Mammary epithelial cell (primary cell): ENCODE measurements around the gene CYP24A1.

Experiments
- EZH2 ChIP-seq: IDR thresholded peaks from 2 replicates; pipeline ENCODE4 v1.6.1; 2012; ENCODE audit warnings: low read length, inconsistent platforms, borderline replicate concordance
- TF ChIP-seq, protein P1 (sequence below), 2 donors: IDR thresholded peaks in 1 of 2; conservative IDR thresholded peaks in 1 of 2; 2 replicates each; pipeline ENCODE4 v1.5.1; 2011 to 2012; ENCODE audit warnings: inconsistent platforms in 2 of 2, low read length in 2 of 2, mild to moderate bottlenecking in 2 of 2, control low read depth in 1 of 2, low read depth in 1 of 2; ENCODE audit not compliant: insufficient read depth in 1 of 2; ENCODE audit errors: extremely low read depth in 1 of 2

DNA sequence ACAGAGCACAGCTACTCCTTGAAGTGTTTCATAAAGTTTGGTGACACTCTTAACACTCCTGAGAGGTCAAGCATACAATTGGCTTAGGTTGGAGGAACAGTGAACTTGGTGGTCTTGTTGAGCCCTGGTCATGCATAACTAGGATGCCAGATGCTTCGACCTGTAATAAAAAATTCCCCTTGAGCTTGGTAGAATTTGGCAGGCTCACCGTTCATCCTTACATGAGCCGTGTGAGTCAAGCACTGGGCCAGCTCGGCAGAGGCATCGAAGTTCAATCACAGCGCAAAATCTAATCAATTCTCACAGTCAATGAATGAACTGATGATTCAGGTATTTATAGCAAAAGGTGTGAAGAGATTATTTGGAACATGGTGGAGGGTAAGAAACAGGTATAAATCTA, 33.7 kb downstream of the CYP24A1 start:
- TF ChIP-seq, protein P1, sequence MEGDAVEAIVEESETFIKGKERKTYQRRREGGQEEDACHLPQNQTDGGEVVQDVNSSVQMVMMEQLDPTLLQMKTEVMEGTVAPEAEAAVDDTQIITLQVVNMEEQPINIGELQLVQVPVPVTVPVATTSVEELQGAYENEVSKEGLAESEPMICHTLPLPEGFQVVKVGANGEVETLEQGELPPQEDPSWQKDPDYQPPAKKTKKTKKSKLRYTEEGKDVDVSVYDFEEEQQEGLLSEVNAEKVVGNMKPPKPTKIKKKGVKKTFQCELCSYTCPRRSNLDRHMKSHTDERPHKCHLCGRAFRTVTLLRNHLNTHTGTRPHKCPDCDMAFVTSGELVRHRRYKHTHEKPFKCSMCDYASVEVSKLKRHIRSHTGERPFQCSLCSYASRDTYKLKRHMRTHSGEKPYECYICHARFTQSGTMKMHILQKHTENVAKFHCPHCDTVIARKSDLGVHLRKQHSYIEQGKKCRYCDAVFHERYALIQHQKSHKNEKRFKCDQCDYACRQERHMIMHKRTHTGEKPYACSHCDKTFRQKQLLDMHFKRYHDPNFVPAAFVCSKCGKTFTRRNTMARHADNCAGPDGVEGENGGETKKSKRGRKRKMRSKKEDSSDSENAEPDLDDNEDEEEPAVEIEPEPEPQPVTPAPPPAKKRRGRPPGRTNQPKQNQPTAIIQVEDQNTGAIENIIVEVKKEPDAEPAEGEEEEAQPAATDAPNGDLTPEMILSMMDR (conservative IDR thresholded peaks at IDR 0.05 in 1 of 2, IDR thresholded peaks at IDR 0.05 in 1 of 2; ENCODE audit: extremely low read depth in 1 of 2, insufficient read depth in 1 of 2, low read depth in 1 of 2, low read length in 2 of 2) = no peak
- TF ChIP-seq EZH2 = no peak
